SU-DHL-6 (cell line): ENCODE data around the gene GAN.

Source experiments
- EZH2phosphoT487 ChIP-seq: fragments of 200-600 bp; sonication (generic), shearing (Covaris generic); conservative IDR thresholded peaks from 2 replicates; pipeline ENCODE4 v1.6.1; 2018; ENCODE audit warnings: mild to moderate bottlenecking, antibody characterized with exemption, low read length, moderate library complexity, mixed read lengths
- TF ChIP-seq, protein P1 (sequence below): fragments of 200-600 bp; sonication (generic); IDR thresholded peaks from one replicate; pipeline ENCODE4 v1.5.1; 2017; ENCODE audit warnings: antibody characterized with exemption, mild to moderate bottlenecking, low read length, moderate library complexity; ENCODE audit not compliant: insufficient read depth, poor library complexity, severe bottlenecking

DNA sequence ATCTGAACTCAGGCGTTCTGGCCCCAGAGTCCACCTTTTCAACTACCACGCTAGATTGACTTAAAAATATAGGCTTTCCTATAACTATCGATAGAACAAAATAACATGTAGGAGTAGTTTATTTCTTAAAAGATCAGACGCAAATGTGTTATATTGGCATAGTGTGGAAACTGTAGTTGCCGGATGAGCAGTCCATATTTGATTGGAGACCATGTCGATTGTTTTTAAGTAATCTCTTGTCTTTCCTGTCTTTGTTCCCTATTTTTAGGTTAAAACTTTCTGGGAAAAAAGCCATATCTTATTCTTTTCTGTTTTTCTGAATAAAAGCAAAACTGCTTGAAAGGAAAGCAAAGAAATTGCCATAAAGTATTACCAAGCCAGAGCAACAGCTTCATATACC is 53.1 kb downstream of the GAN start:
- no peak for TF ChIP-seq EZH2phosphoT487
- TF ChIP-seq, protein P1, sequence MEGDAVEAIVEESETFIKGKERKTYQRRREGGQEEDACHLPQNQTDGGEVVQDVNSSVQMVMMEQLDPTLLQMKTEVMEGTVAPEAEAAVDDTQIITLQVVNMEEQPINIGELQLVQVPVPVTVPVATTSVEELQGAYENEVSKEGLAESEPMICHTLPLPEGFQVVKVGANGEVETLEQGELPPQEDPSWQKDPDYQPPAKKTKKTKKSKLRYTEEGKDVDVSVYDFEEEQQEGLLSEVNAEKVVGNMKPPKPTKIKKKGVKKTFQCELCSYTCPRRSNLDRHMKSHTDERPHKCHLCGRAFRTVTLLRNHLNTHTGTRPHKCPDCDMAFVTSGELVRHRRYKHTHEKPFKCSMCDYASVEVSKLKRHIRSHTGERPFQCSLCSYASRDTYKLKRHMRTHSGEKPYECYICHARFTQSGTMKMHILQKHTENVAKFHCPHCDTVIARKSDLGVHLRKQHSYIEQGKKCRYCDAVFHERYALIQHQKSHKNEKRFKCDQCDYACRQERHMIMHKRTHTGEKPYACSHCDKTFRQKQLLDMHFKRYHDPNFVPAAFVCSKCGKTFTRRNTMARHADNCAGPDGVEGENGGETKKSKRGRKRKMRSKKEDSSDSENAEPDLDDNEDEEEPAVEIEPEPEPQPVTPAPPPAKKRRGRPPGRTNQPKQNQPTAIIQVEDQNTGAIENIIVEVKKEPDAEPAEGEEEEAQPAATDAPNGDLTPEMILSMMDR: no peak
